ENCODE measurements around the gene TMEM147. TPM values are rescaled to one million over a fixed set of nuclear protein-coding genes. Genes with fewer than 3 reads are reported as not detected.

TMEM147 gene
- total and polyA plus RNA-seq, 2 of the 13 experiments (the other 11 are each of a cell fraction or from before 2014, with no cell fraction given), result 141 to 176 TPM

DNA sequence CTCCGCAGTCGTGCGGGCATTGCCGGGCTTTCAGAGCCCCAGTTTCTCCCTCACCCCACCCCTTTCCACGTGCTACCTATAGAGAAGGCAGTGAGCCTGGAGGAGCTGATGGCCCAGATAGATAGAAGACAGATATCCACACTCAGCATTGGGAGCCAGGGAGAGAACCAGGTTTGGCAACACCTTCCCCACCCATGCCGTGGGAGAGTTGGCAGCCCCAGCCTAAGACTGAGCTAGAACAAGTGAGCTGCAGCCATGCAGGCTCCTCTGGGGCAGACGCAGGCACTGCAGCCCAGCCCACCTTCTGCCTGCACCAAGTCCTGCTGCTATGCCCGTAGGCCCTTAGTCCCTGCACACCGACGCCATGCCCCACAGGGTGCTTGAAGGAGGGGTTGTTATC, 44.8 kb upstream of the TMEM147 start:
- ChIA-PET POLR2A (no interaction called here), CTCF (ENCODE audit: low intra/inter-chr PET ratio, low total read pairs) (no interaction called here)
- Histone ChIP-seq H3K4me2 (ENCODE audit: low read depth, low read length) (no peak overlapping the region), H3K27ac (ENCODE audit: extremely low read length, insufficient read depth, low read length) (no peak overlapping the region), H3K4me1 (ENCODE audit: insufficient read depth, low read length) (peaks cover 7% of the 10 kb centered on the region), H3K9ac (ENCODE audit: insufficient read depth, low read depth, low read length) (no peak overlapping the region), H3K27me3 (ENCODE audit: control insufficient read depth in 1 of 2, insufficient read depth in 2 of 2, low read length in 2 of 2) (no peaks in the 10 kb centered on the region), H3K9me3 (ENCODE audit: low read length) (no peaks in the 10 kb centered on the region), H3K36me3 (replicated peaks in 1 of 2; ENCODE audit: control insufficient read depth in 1 of 2, insufficient read depth in 2 of 2, low read length in 2 of 2) (peaks cover 3 to 15% of the 10 kb centered on the region in 2 experiments; a peak in 3 of 5 replicates), H4K20me1 (ENCODE audit: insufficient read depth, low read length) (no peaks in the 10 kb centered on the region), H2AFZ (ENCODE audit: low read length) (no peak overlapping the region), H3K79me2 (ENCODE audit: insufficient read depth, low read length) (no peaks in the 10 kb centered on the region), H3K4me3 (replicated peaks in 1 of 3; ENCODE audit: insufficient read depth in 1 of 3, low read depth in 2 of 3, low read length in 3 of 3) (no peak overlapping the region)
- in situ Hi-C loops (cut with HindIII; ENCODE audit: extremely low pct_ligation_motif_present, low pct_unique_long_range_greater_than_20kb) (no loop called here), intact Hi-C loops (cut with micrococcal nuclease; ENCODE audit: unreplicated experiment) (no loop called here)
- no TSS peak for BruUV-seq (replicated peaks)
- no peak for TF ChIP-seq HNF4G (IDR thresholded peaks at IDR 0.05; ENCODE audit: borderline replicate concordance, low read depth, low read length)
- TF ChIP-seq HNF4G (CRISPR knock-in tag; IDR thresholded peaks at IDR 0.05; ENCODE audit: borderline replicate concordance, low read depth), result no peak
- TF ChIP-seq TGIF2 (CRISPR knock-in tag; IDR thresholded peaks at IDR 0.05), result no peak
- TF ChIP-seq NAIF1 (CRISPR knock-in tag; IDR thresholded peaks at IDR 0.05; ENCODE audit: borderline replicate concordance), result no peak
- no peak for TF ChIP-seq ZNF549 (CRISPR knock-in tag; IDR thresholded peaks at IDR 0.05)
- no peak for TF ChIP-seq MEIS2 (CRISPR knock-in tag; IDR thresholded peaks at IDR 0.05)
- TF ChIP-seq PHF5A (CRISPR knock-in tag; IDR thresholded peaks at IDR 0.05; ENCODE audit: low read depth, unreplicated experiment), result no peak
- no peak for TF ChIP-seq ZNF746 (CRISPR knock-in tag; IDR thresholded peaks at IDR 0.05)
- TF ChIP-seq DMAP1 (CRISPR knock-in tag; IDR thresholded peaks at IDR 0.05), result no peak
- TF ChIP-seq, protein P1, sequence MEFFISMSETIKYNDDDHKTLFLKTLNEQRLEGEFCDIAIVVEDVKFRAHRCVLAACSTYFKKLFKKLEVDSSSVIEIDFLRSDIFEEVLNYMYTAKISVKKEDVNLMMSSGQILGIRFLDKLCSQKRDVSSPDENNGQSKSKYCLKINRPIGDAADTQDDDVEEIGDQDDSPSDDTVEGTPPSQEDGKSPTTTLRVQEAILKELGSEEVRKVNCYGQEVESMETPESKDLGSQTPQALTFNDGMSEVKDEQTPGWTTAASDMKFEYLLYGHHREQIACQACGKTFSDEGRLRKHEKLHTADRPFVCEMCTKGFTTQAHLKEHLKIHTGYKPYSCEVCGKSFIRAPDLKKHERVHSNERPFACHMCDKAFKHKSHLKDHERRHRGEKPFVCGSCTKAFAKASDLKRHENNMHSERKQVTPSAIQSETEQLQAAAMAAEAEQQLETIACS (CRISPR knock-in tag; IDR thresholded peaks at IDR 0.05), result no peak
- TF ChIP-seq, protein P2, sequence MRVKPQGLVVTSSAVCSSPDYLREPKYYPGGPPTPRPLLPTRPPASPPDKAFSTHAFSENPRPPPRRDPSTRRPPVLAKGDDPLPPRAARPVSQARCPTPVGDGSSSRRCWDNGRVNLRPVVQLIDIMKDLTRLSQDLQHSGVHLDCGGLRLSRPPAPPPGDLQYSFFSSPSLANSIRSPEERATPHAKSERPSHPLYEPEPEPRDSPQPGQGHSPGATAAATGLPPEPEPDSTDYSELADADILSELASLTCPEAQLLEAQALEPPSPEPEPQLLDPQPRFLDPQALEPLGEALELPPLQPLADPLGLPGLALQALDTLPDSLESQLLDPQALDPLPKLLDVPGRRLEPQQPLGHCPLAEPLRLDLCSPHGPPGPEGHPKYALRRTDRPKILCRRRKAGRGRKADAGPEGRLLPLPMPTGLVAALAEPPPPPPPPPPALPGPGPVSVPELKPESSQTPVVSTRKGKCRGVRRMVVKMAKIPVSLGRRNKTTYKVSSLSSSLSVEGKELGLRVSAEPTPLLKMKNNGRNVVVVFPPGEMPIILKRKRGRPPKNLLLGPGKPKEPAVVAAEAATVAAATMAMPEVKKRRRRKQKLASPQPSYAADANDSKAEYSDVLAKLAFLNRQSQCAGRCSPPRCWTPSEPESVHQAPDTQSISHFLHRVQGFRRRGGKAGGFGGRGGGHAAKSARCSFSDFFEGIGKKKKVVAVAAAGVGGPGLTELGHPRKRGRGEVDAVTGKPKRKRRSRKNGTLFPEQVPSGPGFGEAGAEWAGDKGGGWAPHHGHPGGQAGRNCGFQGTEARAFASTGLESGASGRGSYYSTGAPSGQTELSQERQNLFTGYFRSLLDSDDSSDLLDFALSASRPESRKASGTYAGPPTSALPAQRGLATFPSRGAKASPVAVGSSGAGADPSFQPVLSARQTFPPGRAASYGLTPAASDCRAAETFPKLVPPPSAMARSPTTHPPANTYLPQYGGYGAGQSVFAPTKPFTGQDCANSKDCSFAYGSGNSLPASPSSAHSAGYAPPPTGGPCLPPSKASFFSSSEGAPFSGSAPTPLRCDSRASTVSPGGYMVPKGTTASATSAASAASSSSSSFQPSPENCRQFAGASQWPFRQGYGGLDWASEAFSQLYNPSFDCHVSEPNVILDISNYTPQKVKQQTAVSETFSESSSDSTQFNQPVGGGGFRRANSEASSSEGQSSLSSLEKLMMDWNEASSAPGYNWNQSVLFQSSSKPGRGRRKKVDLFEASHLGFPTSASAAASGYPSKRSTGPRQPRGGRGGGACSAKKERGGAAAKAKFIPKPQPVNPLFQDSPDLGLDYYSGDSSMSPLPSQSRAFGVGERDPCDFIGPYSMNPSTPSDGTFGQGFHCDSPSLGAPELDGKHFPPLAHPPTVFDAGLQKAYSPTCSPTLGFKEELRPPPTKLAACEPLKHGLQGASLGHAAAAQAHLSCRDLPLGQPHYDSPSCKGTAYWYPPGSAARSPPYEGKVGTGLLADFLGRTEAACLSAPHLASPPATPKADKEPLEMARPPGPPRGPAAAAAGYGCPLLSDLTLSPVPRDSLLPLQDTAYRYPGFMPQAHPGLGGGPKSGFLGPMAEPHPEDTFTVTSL (CRISPR knock-in tag; IDR thresholded peaks at IDR 0.05; ENCODE audit: borderline replicate concordance), result no peak
- TF ChIP-seq KLF9 (CRISPR knock-in tag; IDR thresholded peaks at IDR 0.05; ENCODE audit: low read depth), result no peak
- no peak for TF ChIP-seq IRF2 (CRISPR knock-in tag; IDR thresholded peaks at IDR 0.05)
- TF ChIP-seq ZNF772 (CRISPR knock-in tag; IDR thresholded peaks at IDR 0.05), result no peak
- TF ChIP-seq ISX (CRISPR knock-in tag; conservative IDR thresholded peaks at IDR 0.05), result no peak
- no peak for TF ChIP-seq MATR3 (CRISPR knock-in tag; IDR thresholded peaks at IDR 0.05)
- DNase-seq (ENCODE audit: low spot score), result no peak
- FAIRE-seq, result no peak
- WGBS (ENCODE audit: low lambda C conversion rate), result 94% methylated on average over 10 of the region's 10 CpGs
- ATAC-seq, result no peak

All from HepG2 (cell line).